Stimulated activated memory B cell treated with anti-CD40 and anti-IgM and Interleukin-4, amounts not matched to agents 10 μg/mL and 1 μg/mL and 100 μg/mL, for 72 hours (primary cell): ENCODE data around the gene ZNF598.

Experiments
- ATAC-seq: fragments of 150-1000 bp; cut with Tn5 transposase; 2 replicates; pipeline ENCODE4 v1.10.0; 2021
- H3K27ac Mint-ChIP-seq: one replicate; pipeline ENCODE4 v1.8.0; 2022; ENCODE audit warnings: mild to moderate bottlenecking, mixed read lengths
- H3K27me3 Mint-ChIP-seq: one replicate; pipeline ENCODE4 v1.8.0; 2022; ENCODE audit warnings: mixed read lengths
- H3K36me3 Mint-ChIP-seq: one replicate; pipeline ENCODE4 v1.8.0; 2022; ENCODE audit warnings: mixed read lengths
- H3K4me1 Mint-ChIP-seq: one replicate; pipeline ENCODE4 v1.8.0; 2022; ENCODE audit warnings: mixed read lengths
- H3K4me3 Mint-ChIP-seq: one replicate; pipeline ENCODE4 v1.8.0; 2022; ENCODE audit warnings: mild to moderate bottlenecking, moderate library complexity, mixed read lengths
- H3K9me3 Mint-ChIP-seq: one replicate; pipeline ENCODE4 v1.8.0; 2022; ENCODE audit warnings: mixed read lengths

The ZNF598 gene

DNA sequence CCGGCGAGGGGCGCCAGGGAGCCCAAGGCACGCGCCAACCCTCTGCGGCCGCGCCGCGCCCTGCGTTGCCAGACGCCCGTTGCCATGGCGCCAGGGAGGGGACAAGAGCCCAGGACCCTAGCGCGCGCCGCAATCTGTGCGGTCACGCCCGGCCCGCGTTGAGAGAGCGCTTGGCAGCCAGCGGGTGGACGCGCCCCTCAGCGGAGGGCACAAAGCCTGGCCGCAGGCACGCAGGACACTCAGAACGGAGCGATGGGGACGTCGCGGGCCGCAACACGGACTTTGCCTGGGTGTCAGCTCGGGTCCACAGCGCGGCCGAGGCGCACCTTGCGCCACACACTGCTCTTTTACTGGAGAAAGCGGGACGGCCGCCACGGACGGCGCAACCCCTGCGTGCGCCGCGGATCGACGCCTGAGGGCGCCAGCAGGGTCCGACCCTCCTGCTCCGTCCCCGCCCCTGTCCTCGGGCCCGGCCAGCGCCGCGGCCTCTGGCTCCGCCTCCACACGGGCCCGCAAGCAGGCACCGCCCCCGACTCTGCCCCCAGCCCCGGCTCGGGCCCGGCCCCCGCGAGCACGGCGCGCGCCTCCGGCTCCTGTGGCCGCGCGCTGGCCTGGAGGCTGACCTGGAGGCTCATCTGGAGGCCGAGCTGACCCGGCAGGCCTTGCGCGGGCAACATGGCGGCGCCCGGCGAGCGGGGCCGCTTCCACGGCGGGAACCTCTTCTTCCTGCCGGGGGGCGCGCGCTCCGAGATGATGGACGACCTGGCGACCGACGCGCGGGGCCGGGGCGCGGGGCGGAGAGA, 25.9 kb downstream of the ZNF598 start, which contains the start of gene GFER:
Gene GFER (plus strand): TSS at position 650 of the 803 bp plus-strand sequence. CDS start 26 bp downstream, at position 676.
- Mint-ChIP-seq H3K27me3 (peaks cover 36% of the 10 kb centered on the region), H3K4me1 (peaks cover 63% of the 10 kb centered on the region), H3K36me3 (peaks cover 21% of the 10 kb centered on the region), H3K9me3 (no peaks in the 10 kb centered on the region), H3K4me3 (peak within 1 kb of the TSS; percentile 78), H3K27ac (peak within 1 kb of the TSS; percentile 72)
- ATAC-seq, result peak; percentile 93

- H3K27ac Mint-ChIP-seq, result peak overlapping the region; percentile 72
- H3K27me3 Mint-ChIP-seq, result peaks cover 41% of the 10 kb centered on the region
- H3K4me1 Mint-ChIP-seq, result peaks cover 63% of the 10 kb centered on the region
- peaks cover 26% of the 10 kb centered on the region for H3K36me3 Mint-ChIP-seq
- peak overlapping the region; percentile 27 for H3K4me3 Mint-ChIP-seq
- no peaks in the 10 kb centered on the region for H3K9me3 Mint-ChIP-seq
- ATAC-seq, result no peak
These were observed 26.6 kb downstream of the ZNF598 start for GRCh38 chr16:1982991-1983543.

DNA sequence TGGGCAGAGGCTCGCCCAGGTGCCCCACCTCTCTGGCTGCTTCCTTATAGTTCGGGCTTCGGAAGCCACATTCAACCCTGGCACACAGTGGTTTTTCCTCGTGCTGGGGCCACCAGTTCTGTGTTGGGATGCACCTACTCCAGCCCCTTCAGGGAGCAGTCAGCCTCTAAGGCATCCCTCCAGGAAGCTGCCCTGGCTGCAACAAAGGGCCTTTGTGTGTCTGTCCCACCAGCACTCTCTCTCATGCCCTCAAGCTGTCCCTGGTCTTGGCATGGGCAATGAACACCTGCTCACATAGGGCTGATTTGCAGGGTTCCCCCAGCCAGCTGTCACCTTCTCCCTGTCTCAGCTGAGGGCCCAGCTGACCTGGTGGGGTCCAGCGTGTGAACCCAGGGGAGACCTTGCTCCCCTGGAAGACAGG, 27.6 kb downstream of the ZNF598 start:
- H3K4me1 Mint-ChIP-seq, result peaks cover 62% of the 10 kb centered on the region
- ATAC-seq, result no peak
- H3K36me3 Mint-ChIP-seq, result peaks cover 30% of the 10 kb centered on the region
- H3K4me3 Mint-ChIP-seq, result no peak overlapping the region
- H3K9me3 Mint-ChIP-seq, result no peaks in the 10 kb centered on the region
- H3K27ac Mint-ChIP-seq, result no peak overlapping the region
- H3K27me3 Mint-ChIP-seq, result peaks cover 41% of the 10 kb centered on the region

GRCh38 chr16:1981398-1981836, 28.2 kb downstream of the ZNF598 start, which contains the start of gene NOXO1:
TSS of gene NOXO1 (minus strand) at chr16:1981469. CDS start at chr16:1981179, 290 bp downstream.
- Mint-ChIP-seq H3K27me3 (peaks cover 42% of the 10 kb centered on the region), H3K27ac (no peak within 1 kb of the TSS), H3K4me1 (peaks cover 56% of the 10 kb centered on the region), H3K4me3 (no peak within 1 kb of the TSS), H3K9me3 (no peaks in the 10 kb centered on the region), H3K36me3 (peaks cover 30% of the 10 kb centered on the region)
- ATAC-seq, result peak; percentile 25

DNA sequence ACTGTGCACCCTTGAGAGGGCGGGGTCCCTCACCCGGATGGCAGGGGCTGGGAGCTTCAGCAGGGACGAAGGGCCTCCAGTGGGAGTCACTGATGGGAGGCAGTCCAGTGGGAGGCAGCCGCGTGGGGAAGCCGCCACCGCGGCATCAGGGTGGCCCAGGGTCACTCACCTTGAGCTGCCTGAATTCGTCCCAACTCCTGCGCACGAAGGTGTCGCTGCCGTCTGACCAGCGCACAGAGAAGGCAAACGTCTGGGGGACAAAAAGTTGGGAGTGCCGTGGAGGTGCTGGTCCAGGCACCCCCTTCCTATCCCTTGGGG, 28.9 kb downstream of the ZNF598 start:
- Mint-ChIP-seq H3K9me3 (no peaks in the 10 kb centered on the region), H3K36me3 (peaks cover 32% of the 10 kb centered on the region), H3K27me3 (peaks cover 48% of the 10 kb centered on the region), H3K4me1 (peaks cover 50% of the 10 kb centered on the region), H3K27ac (no peak overlapping the region), H3K4me3 (no peak overlapping the region)
- ATAC-seq, result no peak

GRCh38 chr16:1980030-1980769, 29.4 kb downstream of the ZNF598 start:
- no peak overlapping the region for H3K27ac Mint-ChIP-seq
- peaks cover 36% of the 10 kb centered on the region for H3K36me3 Mint-ChIP-seq
- no peak overlapping the region for H3K4me3 Mint-ChIP-seq
- H3K27me3 Mint-ChIP-seq, result peaks cover 49% of the 10 kb centered on the region
- peaks cover 45% of the 10 kb centered on the region for H3K4me1 Mint-ChIP-seq
- no peak for ATAC-seq
- H3K9me3 Mint-ChIP-seq, result no peaks in the 10 kb centered on the region

DNA sequence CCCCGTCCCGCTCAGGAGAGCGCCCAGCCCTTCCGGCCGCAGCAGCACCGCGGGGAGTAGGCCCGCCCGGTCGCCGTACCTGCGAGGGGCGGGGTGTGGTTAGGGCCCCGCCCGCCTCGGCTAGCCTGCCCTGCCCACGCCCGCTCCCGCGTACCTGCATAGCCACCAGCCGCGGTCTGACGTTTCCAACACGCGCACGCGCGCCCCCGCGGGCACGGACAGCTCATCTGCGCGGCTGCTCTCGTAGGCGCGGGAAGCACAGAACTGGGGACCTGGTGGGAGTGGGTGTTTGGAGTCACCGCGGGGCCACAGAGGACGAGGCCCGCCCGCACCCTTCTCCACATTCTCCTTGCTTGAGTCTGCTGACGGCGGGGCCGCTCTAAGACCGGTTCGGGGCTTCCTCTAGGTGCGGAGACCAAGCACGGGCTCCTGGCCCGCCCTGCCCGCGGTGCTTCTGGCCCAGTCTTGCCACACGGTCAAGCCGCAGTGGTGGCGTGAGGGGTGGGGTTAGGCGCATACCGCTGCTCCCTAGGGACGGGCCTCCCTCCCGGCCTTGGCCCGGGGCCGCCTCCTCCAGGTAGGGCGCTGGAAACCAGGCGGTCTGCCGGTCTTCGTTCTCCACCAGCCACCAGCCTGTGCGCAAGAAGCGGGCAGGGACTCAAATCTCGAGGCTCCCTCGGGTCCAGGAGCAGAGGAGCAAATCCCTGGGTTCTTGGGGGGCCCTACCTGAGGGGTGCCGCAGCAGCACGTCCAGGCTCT, 30.2 kb downstream of the ZNF598 start:
- H3K36me3 Mint-ChIP-seq, result peaks cover 43% of the 10 kb centered on the region
- no peak overlapping the region for H3K27ac Mint-ChIP-seq
- no peak overlapping the region for H3K4me3 Mint-ChIP-seq
- no peaks in the 10 kb centered on the region for H3K9me3 Mint-ChIP-seq
- H3K27me3 Mint-ChIP-seq, result peaks cover 49% of the 10 kb centered on the region
- peaks cover 42% of the 10 kb centered on the region for H3K4me1 Mint-ChIP-seq
- ATAC-seq, result no peak

GRCh38 chr16:1978476-1979120, 31.0 kb downstream of the ZNF598 start:
- Mint-ChIP-seq H3K9me3 (no peaks in the 10 kb centered on the region), H3K27me3 (peaks cover 49% of the 10 kb centered on the region), H3K4me3 (no peak overlapping the region), H3K27ac (no peak overlapping the region), H3K36me3 (peaks cover 49% of the 10 kb centered on the region), H3K4me1 (peaks cover 47% of the 10 kb centered on the region)
- ATAC-seq, result no peak

DNA sequence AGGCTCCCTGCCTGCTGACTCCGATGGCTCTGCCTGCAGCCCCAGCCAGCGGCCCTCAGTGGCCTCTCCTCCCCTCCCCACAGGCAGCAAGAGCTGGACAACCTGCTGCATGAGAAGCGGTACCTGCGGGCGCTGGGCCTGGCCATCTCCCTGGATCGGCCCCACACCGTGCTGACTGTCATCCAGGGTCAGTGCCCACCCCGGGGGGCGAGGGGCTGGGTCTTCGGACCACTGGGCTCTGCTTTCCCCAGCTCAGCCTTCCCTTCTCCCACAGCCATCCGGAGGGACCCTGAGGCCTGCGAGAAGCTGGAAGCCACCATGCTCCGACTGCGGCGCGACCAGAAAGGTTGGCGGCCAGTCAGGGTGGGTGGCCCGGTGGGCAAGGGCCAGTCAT, 31.7 kb downstream of the ZNF598 start:
- H3K36me3 Mint-ChIP-seq, result peaks cover 56% of the 10 kb centered on the region

GRCh38 chr16:1976951-1977874, 32.4 kb downstream of the ZNF598 start:
- Mint-ChIP-seq H3K4me3 (no peak overlapping the region), H3K36me3 (peaks cover 56% of the 10 kb centered on the region), H3K9me3 (no peaks in the 10 kb centered on the region), H3K4me1 (peaks cover 50% of the 10 kb centered on the region), H3K27ac (no peak overlapping the region), H3K27me3 (peaks cover 38% of the 10 kb centered on the region)
- no peak for ATAC-seq

More for the DNA sequence above, 31.7 kb downstream of the ZNF598 start:
- ATAC-seq, result no peak
- Mint-ChIP-seq H3K27me3 (peaks cover 44% of the 10 kb centered on the region), H3K4me3 (no peak overlapping the region), H3K27ac (no peak overlapping the region), H3K4me1 (peaks cover 51% of the 10 kb centered on the region), H3K9me3 (no peaks in the 10 kb centered on the region)

GRCh38 chr16:1976216-1976520, 33.5 kb downstream of the ZNF598 start:
- peaks cover 50% of the 10 kb centered on the region for H3K4me1 Mint-ChIP-seq
- peaks cover 56% of the 10 kb centered on the region for H3K36me3 Mint-ChIP-seq
- no peak for ATAC-seq
- no peak overlapping the region for H3K4me3 Mint-ChIP-seq
- no peaks in the 10 kb centered on the region for H3K9me3 Mint-ChIP-seq
- H3K27me3 Mint-ChIP-seq, result peaks cover 27% of the 10 kb centered on the region
- no peak overlapping the region for H3K27ac Mint-ChIP-seq

GRCh38 chr16:1975432-1976215, 34.0 kb downstream of the ZNF598 start:
- Mint-ChIP-seq H3K36me3 (peaks cover 56% of the 10 kb centered on the region), H3K9me3 (no peaks in the 10 kb centered on the region), H3K27me3 (peaks cover 22% of the 10 kb centered on the region), H3K27ac (no peak overlapping the region), H3K4me1 (peaks cover 50% of the 10 kb centered on the region), H3K4me3 (no peak overlapping the region)
- no peak for ATAC-seq
